AG04450 (cell line): ENCODE data around the gene PLCH2. TPM values are rescaled to one million over a fixed set of nuclear protein-coding genes. Genes with fewer than 3 reads are reported as not detected.

ENCODE experiments used
- CTCF ChIA-PET: fragments of 300-600, 350-600 bp; formaldehyde crosslinking; extraction: SDS; loops from one replicate; lab custom pipeline; 2022; ENCODE audit warnings: antibody characterized with exemption, inconsistent platforms; lab: Charles Lee
- POLR2A ChIA-PET: fragments of 350-600 bp; formaldehyde crosslinking; extraction: SDS; loops from one replicate; lab custom pipeline; 2021; ENCODE audit warnings: antibody characterized with exemption, inconsistent platforms; lab: Yijun Ruan, JAX
- DNase-seq: peaks from one replicate; pipeline ENCODE4 v3.0.0-alpha.2; 2011; ENCODE audit warnings: low read depth, low spot score
- H3K27ac ChIP-seq: one replicate; pipeline ENCODE4 v1.5.1; 2012; ENCODE audit warnings: low read depth, low read length, control low read depth
- H3K27me3 ChIP-seq: one replicate; pipeline ENCODE4 v1.6.0; 2012; ENCODE audit warnings: low read length; ENCODE audit not compliant: control insufficient read depth, insufficient read depth
- H3K4me3 ChIP-seq: 2 replicates; pipeline ENCODE4 v1.5.1; 2011; ENCODE audit warnings: mild to moderate bottlenecking, low read depth, low read length, control low read depth
- H3K9me3 ChIP-seq: 2 replicates; pipeline ENCODE4 v1.5.1; 2012; ENCODE audit warnings: low read length; ENCODE audit not compliant: control insufficient read depth, insufficient read depth
- polyA plus RNA-seq: library from polyadenylated mRNA; depleted of rRNA; stranded (reverse); fragments of >200 nt; gene quantifications from 2 replicates; pipeline ENCODE4 v1.2.3, GENCODE V29; 2011
- TF ChIP-seq, protein P1 (sequence below): IDR thresholded peaks from 2 replicates; pipeline ENCODE4 v1.5.1; 2011; ENCODE audit warnings: low read depth, low read length, control low read depth, inconsistent platforms

The PLCH2 gene
- polyA plus RNA-seq, 1 experiment = 0.06 TPM

DNA sequence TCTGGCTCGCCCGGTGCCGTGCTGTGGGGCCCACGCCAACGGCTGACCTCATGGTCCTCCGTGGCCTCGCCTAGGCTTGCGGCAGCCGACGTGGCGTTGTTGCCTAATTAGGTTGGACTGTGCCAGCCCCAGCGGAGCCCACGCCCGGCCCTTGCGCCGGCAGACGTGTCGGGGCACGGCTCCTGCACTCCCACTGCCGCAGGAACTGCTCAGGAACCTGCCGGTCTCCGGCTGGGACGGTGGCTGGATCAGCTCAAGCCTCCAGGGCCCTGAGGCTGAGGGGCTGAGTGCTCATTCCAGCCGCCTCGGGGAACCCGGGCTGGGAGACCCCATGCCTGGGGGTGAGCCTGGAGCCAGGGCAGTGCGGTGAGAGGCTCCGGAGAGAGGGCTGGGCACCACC lies 47.6 kb upstream of the PLCH2 start:
- ChIA-PET CTCF (no interaction called here), POLR2A (no interaction called here)
- H3K27me3 ChIP-seq = peaks cover 29% of the 10 kb centered on the region
- no peak overlapping the region for H3K27ac ChIP-seq
- no peak for DNase-seq
- TF ChIP-seq, protein P1, sequence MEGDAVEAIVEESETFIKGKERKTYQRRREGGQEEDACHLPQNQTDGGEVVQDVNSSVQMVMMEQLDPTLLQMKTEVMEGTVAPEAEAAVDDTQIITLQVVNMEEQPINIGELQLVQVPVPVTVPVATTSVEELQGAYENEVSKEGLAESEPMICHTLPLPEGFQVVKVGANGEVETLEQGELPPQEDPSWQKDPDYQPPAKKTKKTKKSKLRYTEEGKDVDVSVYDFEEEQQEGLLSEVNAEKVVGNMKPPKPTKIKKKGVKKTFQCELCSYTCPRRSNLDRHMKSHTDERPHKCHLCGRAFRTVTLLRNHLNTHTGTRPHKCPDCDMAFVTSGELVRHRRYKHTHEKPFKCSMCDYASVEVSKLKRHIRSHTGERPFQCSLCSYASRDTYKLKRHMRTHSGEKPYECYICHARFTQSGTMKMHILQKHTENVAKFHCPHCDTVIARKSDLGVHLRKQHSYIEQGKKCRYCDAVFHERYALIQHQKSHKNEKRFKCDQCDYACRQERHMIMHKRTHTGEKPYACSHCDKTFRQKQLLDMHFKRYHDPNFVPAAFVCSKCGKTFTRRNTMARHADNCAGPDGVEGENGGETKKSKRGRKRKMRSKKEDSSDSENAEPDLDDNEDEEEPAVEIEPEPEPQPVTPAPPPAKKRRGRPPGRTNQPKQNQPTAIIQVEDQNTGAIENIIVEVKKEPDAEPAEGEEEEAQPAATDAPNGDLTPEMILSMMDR = no peak
- peaks cover 22% of the 10 kb centered on the region for H3K9me3 ChIP-seq
- no peak overlapping the region for H3K4me3 ChIP-seq

DNA sequence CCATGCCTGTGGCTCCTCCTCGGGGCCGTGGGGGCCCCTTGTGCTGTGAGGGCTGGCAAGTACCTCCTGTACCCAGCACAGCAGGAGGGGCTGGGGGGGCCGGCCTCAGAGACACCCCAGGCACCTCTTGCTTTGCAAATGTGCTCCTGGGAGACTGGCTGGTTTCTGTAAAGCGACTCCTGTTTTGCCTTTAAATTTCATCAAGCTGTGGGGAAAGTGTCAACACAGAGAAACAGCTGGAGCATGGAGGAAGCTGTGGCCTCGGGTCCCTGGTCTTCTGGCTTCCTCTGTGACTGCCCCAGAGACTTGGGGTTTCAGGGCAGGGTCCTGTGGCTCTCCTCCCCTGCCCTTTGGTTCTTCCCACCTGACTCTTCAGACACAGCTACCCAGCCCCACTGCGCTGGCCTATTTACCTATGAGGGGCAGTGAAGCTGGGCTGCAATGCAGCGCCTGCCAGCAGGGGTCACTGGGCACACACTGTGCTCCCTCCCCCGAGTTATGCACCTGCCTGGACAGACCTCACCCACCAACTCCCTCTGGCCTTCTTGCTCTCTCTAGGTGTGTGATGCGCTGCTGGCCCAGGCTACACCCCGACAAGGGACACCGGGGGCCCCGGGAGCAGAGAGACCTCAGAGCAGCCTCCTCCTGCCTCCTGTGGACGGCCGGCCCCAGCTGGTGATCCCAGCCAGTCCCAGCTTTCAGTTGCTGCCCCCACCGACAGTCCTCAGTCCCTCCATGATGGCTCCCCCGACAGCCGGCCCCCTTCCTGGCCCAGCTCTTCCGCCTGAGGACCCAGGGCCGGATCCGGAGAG lies 46.1 kb upstream of the PLCH2 start:
- ChIA-PET POLR2A (no interaction called here), CTCF (no interaction called here)
- H3K27ac ChIP-seq = no peak overlapping the region
- DNase-seq = no peak
- TF ChIP-seq, protein P1 = peak; percentile 33
- H3K27me3 ChIP-seq = peaks cover 44% of the 10 kb centered on the region
- H3K4me3 ChIP-seq = no peak overlapping the region
- peaks cover 21% of the 10 kb centered on the region for H3K9me3 ChIP-seq

GRCh38 chr1:2430592-2430973 lies 45.5 kb upstream of the PLCH2 start:
- no peak for DNase-seq
- TF ChIP-seq, protein P1 = no peak
- ChIA-PET POLR2A (no interaction called here), CTCF (no interaction called here)
- H3K27ac ChIP-seq = no peak overlapping the region
- peaks cover 21% of the 10 kb centered on the region for H3K9me3 ChIP-seq
- peaks cover 46% of the 10 kb centered on the region for H3K27me3 ChIP-seq
- H3K4me3 ChIP-seq = no peak overlapping the region

DNA sequence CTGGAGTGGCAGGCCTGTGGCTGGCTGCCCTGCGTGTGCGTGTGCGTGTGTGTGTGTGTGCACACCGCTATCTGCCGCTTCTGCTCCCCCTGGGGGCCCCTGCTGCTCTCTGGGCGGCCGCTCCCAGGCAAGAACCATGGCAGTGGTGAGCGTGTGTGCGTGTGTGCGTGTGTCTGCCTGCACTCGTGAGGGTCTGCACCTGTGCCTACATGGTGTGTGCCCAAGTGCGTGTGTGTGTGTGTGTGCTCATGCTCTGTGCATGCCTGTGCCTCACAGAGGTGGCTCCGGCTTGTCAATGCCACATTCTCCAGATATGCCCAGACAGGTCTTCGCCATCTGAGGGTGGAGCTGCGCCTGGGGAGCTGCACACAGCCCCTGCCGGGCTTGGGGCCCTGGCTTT lies 45.0 kb upstream of the PLCH2 start:
- peaks cover 21% of the 10 kb centered on the region for H3K9me3 ChIP-seq
- no peak for DNase-seq
- TF ChIP-seq, protein P1 = no peak
- ChIA-PET CTCF (no interaction called here), POLR2A (no interaction called here)
- H3K27ac ChIP-seq = no peak overlapping the region
- no peak overlapping the region for H3K4me3 ChIP-seq
- H3K27me3 ChIP-seq = peaks cover 46% of the 10 kb centered on the region

DNA sequence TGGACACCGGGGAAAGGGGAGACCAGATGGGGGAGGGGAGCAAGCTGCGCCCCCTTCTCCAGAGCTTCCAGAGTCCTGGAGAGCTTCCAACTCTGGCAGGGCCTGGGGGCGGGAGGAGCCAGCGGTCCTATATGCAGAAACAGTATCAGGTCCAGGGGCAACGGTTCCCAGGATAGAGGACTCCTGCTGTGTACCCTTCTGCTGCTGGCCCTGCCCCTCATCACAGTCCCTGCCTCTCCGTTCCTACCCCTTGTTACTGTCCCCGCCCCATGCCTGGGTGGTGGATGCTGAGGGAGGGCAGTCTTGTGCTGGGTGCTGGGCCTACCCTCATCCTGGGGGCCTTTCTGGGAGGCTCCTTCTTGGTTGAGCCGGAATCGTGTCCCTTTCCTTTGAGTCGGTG lies 44.6 kb upstream of the PLCH2 start:
- no peak overlapping the region for H3K4me3 ChIP-seq
- H3K27ac ChIP-seq = no peak overlapping the region
- DNase-seq = no peak
- CTCF ChIA-PET = no interaction called here
- peaks cover 21% of the 10 kb centered on the region for H3K9me3 ChIP-seq
- H3K27me3 ChIP-seq = peaks cover 46% of the 10 kb centered on the region
- POLR2A ChIA-PET = no interaction called here
- TF ChIP-seq, protein P1 = no peak
